Liver (tissue), 9 donors: ENCODE data around the gene NEU4. TPM values are rescaled to one million over a fixed set of nuclear protein-coding genes. Genes with fewer than 3 reads are reported as not detected.

Experiments
- DNase-seq: peaks from one replicate; pipeline ENCODE4 v3.0.0-alpha.2; 2017; ENCODE audit warnings: low spot score
- H3K27ac ChIP-seq, 2 donors: one replicate each; pipeline ENCODE4 v1.7.0; 2013; ENCODE audit warnings: inconsistent platforms in 2 of 2, low read length in 2 of 2, control low read depth in 1 of 2, low read depth in 1 of 2, mild to moderate bottlenecking in 1 of 2
- H3K27me3 ChIP-seq, 4 donors: one replicate each; pipeline versions ENCODE4 v1.6.1 to v1.7.0; 2013; ENCODE audit warnings: low read length in 3 of 4, inconsistent platforms in 1 of 4, mild to moderate bottlenecking in 1 of 4, moderate library complexity in 1 of 4; ENCODE audit not compliant: control insufficient read depth in 4 of 4, insufficient read depth in 4 of 4
- H3K36me3 ChIP-seq, 4 donors: one replicate each; pipeline versions ENCODE4 v1.6.1 to v1.7.0; 2013; ENCODE audit warnings: low read length in 3 of 4, mild to moderate bottlenecking in 3 of 4, low read depth in 1 of 4, moderate library complexity in 1 of 4; ENCODE audit not compliant: control insufficient read depth in 4 of 4, insufficient read depth in 3 of 4
- H3K4me1 ChIP-seq, 4 donors: one replicate each; pipeline versions ENCODE4 v1.6.1 to v1.7.0; 2013; ENCODE audit warnings: low read length in 3 of 4, mild to moderate bottlenecking in 3 of 4, moderate library complexity in 1 of 4; ENCODE audit not compliant: control insufficient read depth in 4 of 4, insufficient read depth in 4 of 4
- H3K4me3 ChIP-seq, 3 donors: one replicate each; pipeline versions ENCODE4 v1.6.1 to v1.7.0; 2013; ENCODE audit warnings: low read length in 3 of 3, control low read depth in 1 of 3, low read depth in 1 of 3, mild to moderate bottlenecking in 1 of 3
- H3K9ac ChIP-seq, 2 donors: one replicate each; pipeline ENCODE4 v1.7.0; 2013; ENCODE audit warnings: low read length in 2 of 2, mild to moderate bottlenecking in 2 of 2, moderate library complexity in 2 of 2, control low read depth in 1 of 2, low read depth in 1 of 2
- H3K9me3 ChIP-seq, 4 donors: one replicate each; pipeline versions ENCODE4 v1.6.1 to v1.7.0; 2013; ENCODE audit warnings: low read length in 3 of 4; ENCODE audit not compliant: control insufficient read depth in 4 of 4
- ATF3 ChIP-seq: IDR thresholded peaks from 2 replicates; pipeline ENCODE4 v1.6.1; 2016; ENCODE audit warnings: antibody characterized with exemption
- FOXA1 ChIP-seq: IDR thresholded peaks from 2 replicates; pipeline ENCODE4 v1.6.1; 2016; ENCODE audit warnings: antibody characterized with exemption
- FOXA2 ChIP-seq: IDR thresholded peaks from 2 replicates; pipeline ENCODE4 v1.6.1; 2016; ENCODE audit warnings: antibody characterized with exemption
- GABPA ChIP-seq, 2 donors: IDR thresholded peaks in 1 of 2; conservative IDR thresholded peaks in 1 of 2; 2 replicates each; pipeline ENCODE4 v1.6.1; 2016; ENCODE audit warnings: antibody characterized with exemption in 2 of 2, mild to moderate bottlenecking in 1 of 2, moderate library complexity in 1 of 2
- HNF4A ChIP-seq, 2 donors: conservative IDR thresholded peaks; 2 replicates each; pipeline ENCODE4 v1.6.1; 2016; ENCODE audit warnings: antibody characterized with exemption in 2 of 2, mild to moderate bottlenecking in 2 of 2
- HNF4G ChIP-seq: IDR thresholded peaks from 2 replicates; pipeline ENCODE4 v1.6.1; 2016; ENCODE audit warnings: antibody characterized with exemption
- JUND ChIP-seq, 2 donors: IDR thresholded peaks; 2 replicates each; pipeline ENCODE4 v1.6.1; 2016; ENCODE audit warnings: antibody characterized with exemption in 2 of 2
- MAX ChIP-seq: IDR thresholded peaks from 2 replicates; pipeline ENCODE4 v1.6.1; 2016; ENCODE audit warnings: antibody characterized with exemption
- NR2F2 ChIP-seq: IDR thresholded peaks from 2 replicates; pipeline ENCODE4 v1.6.1; 2016; ENCODE audit warnings: antibody characterized with exemption
- RAD21 ChIP-seq, 2 donors: IDR thresholded peaks; 2 replicates each; pipeline ENCODE4 v1.6.1; 2016; ENCODE audit warnings: antibody characterized with exemption in 2 of 2, mild to moderate bottlenecking in 2 of 2
- RXRA ChIP-seq, 2 donors: IDR thresholded peaks; 2 replicates each; pipeline ENCODE4 v1.6.1; 2017 to 2018; ENCODE audit warnings: antibody characterized with exemption in 2 of 2, mild to moderate bottlenecking in 1 of 2
- SP1 ChIP-seq: IDR thresholded peaks from 2 replicates; pipeline ENCODE4 v1.6.1; 2018; ENCODE audit warnings: antibody characterized with exemption, mild to moderate bottlenecking
- TAF1 ChIP-seq: conservative IDR thresholded peaks from 2 replicates; pipeline ENCODE4 v1.6.1; 2016; ENCODE audit warnings: antibody characterized with exemption, mild to moderate bottlenecking
- ZBTB33 ChIP-seq: IDR thresholded peaks from 2 replicates; pipeline ENCODE4 v1.6.1; 2016; ENCODE audit warnings: antibody characterized with exemption
- WGBS: extraction: QIAGEN DNeasy Blood & Tissue Kit; methylation state at CpG from one replicate; pipeline ENCODE4 v1.1.7; 2013; 5-methylcytosine and 5-hydroxymethylcytosine counted together
- polyA plus RNA-seq, 2 donors: library from polyadenylated mRNA; stranded (reverse) in 1 of 2; unstranded in 1 of 2; fragments of 200-250 nt in 1 of 2; fragments of >200 nt in 1 of 2; fragmentation: Nextera tagmentation in 1 of 2; extraction: Ambion mirVana in 1 of 2; gene quantifications; one replicate each; pipeline versions ENCODE4 v1.2.1 to v1.2.3, GENCODE V29; 2013 to 2015
- total RNA-seq, 2 donors: library from RNA; depleted of rRNA; stranded (reverse); fragments of >200 nt; gene quantifications; one replicate each; pipeline ENCODE4 v1.2.3, GENCODE V29; 2014
- TF ChIP-seq, protein P1 (sequence below): IDR thresholded peaks from 2 replicates; pipeline ENCODE4 v1.6.1; 2016; ENCODE audit warnings: antibody characterized with exemption, mild to moderate bottlenecking
- donor health status: healthy.
- donor health status: healthy.
- donor health status: healthy.
- donor health status: healthy.
- donor health status: healthy.

Gene NEU4
- total and polyA plus RNA-seq, 4 donors: 5.4 to 58.4 (median 35.1) TPM

DNA sequence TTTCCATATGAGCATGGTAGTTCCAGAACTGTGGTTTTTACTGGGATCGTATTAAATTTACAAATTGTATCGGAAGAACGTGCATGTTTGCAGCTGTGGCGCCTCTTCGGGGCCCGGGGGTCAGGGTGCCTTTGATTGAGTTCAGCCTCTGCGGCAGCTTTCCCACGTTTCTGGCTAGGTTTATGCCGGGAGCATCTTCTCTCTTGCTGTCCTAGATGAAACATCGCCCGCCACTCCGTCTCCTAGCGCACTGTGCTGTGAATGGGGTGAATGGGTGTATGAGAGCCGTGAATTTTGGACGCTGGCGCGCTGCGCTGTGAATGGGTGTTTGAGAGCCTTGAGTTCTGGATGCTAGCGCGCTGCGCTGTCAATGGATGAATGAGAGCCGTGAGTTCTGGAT lies 37.4 kb downstream of the NEU4 start:
- 92% methylated on average over 22 of the region's 22 CpGs for WGBS
- Histone ChIP-seq H3K9me3 (no peaks in the 10 kb centered on the region), H3K27ac (no peak overlapping the region), H3K27me3 (no peaks in the 10 kb centered on the region), H3K4me3 (no peak overlapping the region), H3K9ac (no peak overlapping the region), H3K4me1 (peaks cover 0 to 10% (median 4%) of the 10 kb centered on the region in 4 donors), H3K36me3 (no peaks in the 10 kb centered on the region)
- DNase-seq: no peak
- TF ChIP-seq JUND (IDR thresholded peaks at IDR 0.05) (no peak), ATF3 (no peak), MAX (no peak), TAF1 (no peak), NR2F2 (no peak), HNF4G (no peak), SP1 (no peak)
- TF ChIP-seq, protein P1, sequence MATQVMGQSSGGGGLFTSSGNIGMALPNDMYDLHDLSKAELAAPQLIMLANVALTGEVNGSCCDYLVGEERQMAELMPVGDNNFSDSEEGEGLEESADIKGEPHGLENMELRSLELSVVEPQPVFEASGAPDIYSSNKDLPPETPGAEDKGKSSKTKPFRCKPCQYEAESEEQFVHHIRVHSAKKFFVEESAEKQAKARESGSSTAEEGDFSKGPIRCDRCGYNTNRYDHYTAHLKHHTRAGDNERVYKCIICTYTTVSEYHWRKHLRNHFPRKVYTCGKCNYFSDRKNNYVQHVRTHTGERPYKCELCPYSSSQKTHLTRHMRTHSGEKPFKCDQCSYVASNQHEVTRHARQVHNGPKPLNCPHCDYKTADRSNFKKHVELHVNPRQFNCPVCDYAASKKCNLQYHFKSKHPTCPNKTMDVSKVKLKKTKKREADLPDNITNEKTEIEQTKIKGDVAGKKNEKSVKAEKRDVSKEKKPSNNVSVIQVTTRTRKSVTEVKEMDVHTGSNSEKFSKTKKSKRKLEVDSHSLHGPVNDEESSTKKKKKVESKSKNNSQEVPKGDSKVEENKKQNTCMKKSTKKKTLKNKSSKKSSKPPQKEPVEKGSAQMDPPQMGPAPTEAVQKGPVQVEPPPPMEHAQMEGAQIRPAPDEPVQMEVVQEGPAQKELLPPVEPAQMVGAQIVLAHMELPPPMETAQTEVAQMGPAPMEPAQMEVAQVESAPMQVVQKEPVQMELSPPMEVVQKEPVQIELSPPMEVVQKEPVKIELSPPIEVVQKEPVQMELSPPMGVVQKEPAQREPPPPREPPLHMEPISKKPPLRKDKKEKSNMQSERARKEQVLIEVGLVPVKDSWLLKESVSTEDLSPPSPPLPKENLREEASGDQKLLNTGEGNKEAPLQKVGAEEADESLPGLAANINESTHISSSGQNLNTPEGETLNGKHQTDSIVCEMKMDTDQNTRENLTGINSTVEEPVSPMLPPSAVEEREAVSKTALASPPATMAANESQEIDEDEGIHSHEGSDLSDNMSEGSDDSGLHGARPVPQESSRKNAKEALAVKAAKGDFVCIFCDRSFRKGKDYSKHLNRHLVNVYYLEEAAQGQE: no peak

GRCh38 chr2:241848761-241849615 lies 40.0 kb downstream of the NEU4 start:
- H3K4me3 ChIP-seq: no peak overlapping the region
- WGBS: 92% methylated on average over 39 of the region's 39 CpGs
- H3K27ac ChIP-seq: no peak overlapping the region
- no peaks in the 10 kb centered on the region for H3K36me3 ChIP-seq
- DNase-seq: no peak
- TF ChIP-seq FOXA2 (no peak), FOXA1 (no peak), SP1 (no peak), RAD21 (IDR thresholded peaks at IDR 0.05) (no peak), HNF4A (conservative IDR thresholded peaks at IDR 0.05) (no peak), ZBTB33 (no peak), NR2F2 (no peak), MAX (no peak), RXRA (IDR thresholded peaks at IDR 0.05) (no peak), GABPA (IDR thresholded peaks at IDR 0.05 in 1 of 2, conservative IDR thresholded peaks at IDR 0.05 in 1 of 2) (no peak), HNF4G (no peak)
- TF ChIP-seq, protein P1: no peak
- no peaks in the 10 kb centered on the region for H3K27me3 ChIP-seq
- H3K9ac ChIP-seq: no peak overlapping the region
- H3K4me1 ChIP-seq: peaks cover 0 to 6% (median 4%) of the 10 kb centered on the region in 4 donors
- H3K9me3 ChIP-seq: no peaks in the 10 kb centered on the region
